NCI-H1417 treated with DMSO at 0.1 percent for 48 hours (cell line): ENCODE data around the gene OCA2.
"Not testable (repeated sequence)": the region's sequence is repeated elsewhere in the genome, so short reads cannot be mapped to it uniquely, and the experiment has no call there.

Experiments
- DNase-seq: peaks from one replicate; lab custom pipeline; 2025; lab: John Stamatoyannopoulos, UW

OCA2 gene

GRCh38 chr15:28098766-28099554 lies at the start of gene OCA2:
OCA2 (minus strand) TSS chr15:28099315; CDS start chr15:28081874, 17,441 bp downstream.
- peak; percentile 45 for DNase-seq

- DNase-seq, result no peak
Measured at GRCh38 chr15:28147801-28148200, 48.7 kb upstream of the OCA2 start.

- DNase-seq, result not testable (repeated sequence)
Measured at GRCh38 chr15:28145419-28145818, 46.3 kb upstream of the OCA2 start.

GRCh38 chr15:28140062-28140461 lies 40.9 kb upstream of the OCA2 start:
- DNase-seq, result no peak

- DNase-seq, result not testable (repeated sequence)
Measured at GRCh38 chr15:28137408-28138039, 38.4 kb upstream of the OCA2 start.

- not testable (repeated sequence) for DNase-seq
Measured at GRCh38 chr15:28136236-28136904, 37.3 kb upstream of the OCA2 start.

GRCh38 chr15:28133281-28133680 lies 34.2 kb upstream of the OCA2 start:
- no peak for DNase-seq

GRCh38 chr15:28132524-28133275 lies 33.6 kb upstream of the OCA2 start:
- DNase-seq, result no peak

- DNase-seq, result no peak
Measured at GRCh38 chr15:28131946-28132345, 32.8 kb upstream of the OCA2 start.

- no peak for DNase-seq
Measured at GRCh38 chr15:28131400-28131799, 32.3 kb upstream of the OCA2 start.

GRCh38 chr15:28130651-28131050 lies 31.5 kb upstream of the OCA2 start:
- DNase-seq, result no peak

- no peak for DNase-seq
Measured at GRCh38 chr15:28129231-28129848, 30.2 kb upstream of the OCA2 start.

- no peak for DNase-seq
Measured at GRCh38 chr15:28128031-28128430, 28.9 kb upstream of the OCA2 start.

GRCh38 chr15:28127036-28127435 lies 27.9 kb upstream of the OCA2 start:
- DNase-seq, result no peak

GRCh38 chr15:28125673-28126651 lies 26.8 kb upstream of the OCA2 start:
- peak; percentile 53 for DNase-seq

GRCh38 chr15:28124841-28125240 lies 25.7 kb upstream of the OCA2 start:
- no peak for DNase-seq

- peak; percentile 39 for DNase-seq
Measured at GRCh38 chr15:28123408-28124023, 24.4 kb upstream of the OCA2 start.

GRCh38 chr15:28122038-28122949 lies 23.2 kb upstream of the OCA2 start:
- DNase-seq, result no peak

GRCh38 chr15:28121577-28121976 lies 22.5 kb upstream of the OCA2 start:
- not testable (repeated sequence) for DNase-seq
